Measurements from ENCODE around the gene TYROBP.
"Not testable (repeated sequence)": the region's sequence is repeated elsewhere in the genome, so short reads cannot be mapped to it uniquely, and the experiment has no call there.

Gene TYROBP

GRCh38 chr19:35915443-35915842 is 7.3 kb upstream of the TYROBP start:
- no peaks in the 10 kb centered on the region for H3K9me3 Mint-ChIP-seq
- no peaks in the 10 kb centered on the region for H3K36me3 Mint-ChIP-seq (ENCODE audit: low read depth)
- H3K4me3 Mint-ChIP-seq: no peak overlapping the region
- H3K4me1 Mint-ChIP-seq (ENCODE audit: low read depth): peaks cover 51% of the 10 kb centered on the region
- H3K27ac Mint-ChIP-seq: peak overlapping the region; percentile 96
- no peaks in the 10 kb centered on the region for H3K27me3 Mint-ChIP-seq
- intact Hi-C loops (cut with micrococcal nuclease): no loop called here

- Mint-ChIP-seq H3K27ac (peak overlapping the region; percentile 96), H3K36me3 (ENCODE audit: low read depth) (peaks cover 5% of the 10 kb centered on the region), H3K4me3 (peak overlapping the region; percentile 57), H3K9me3 (no peaks in the 10 kb centered on the region), H3K27me3 (no peaks in the 10 kb centered on the region), H3K4me1 (ENCODE audit: low read depth) (peaks cover 62% of the 10 kb centered on the region)
- intact Hi-C loops (cut with micrococcal nuclease): no loop called here
Measured at GRCh38 chr19:35913589-35913988, 5.5 kb upstream of the TYROBP start.

GRCh38 chr19:35911790-35912189 is 3.7 kb upstream of the TYROBP start:
- Mint-ChIP-seq H3K4me3 (peak overlapping the region; percentile 20), H3K4me1 (ENCODE audit: low read depth) (peaks cover 70% of the 10 kb centered on the region), H3K27ac (peak overlapping the region; percentile 96), H3K36me3 (ENCODE audit: low read depth) (peaks cover 22% of the 10 kb centered on the region), H3K27me3 (no peaks in the 10 kb centered on the region), H3K9me3 (no peaks in the 10 kb centered on the region)
- intact Hi-C loops (cut with micrococcal nuclease): no loop called here

DNA sequence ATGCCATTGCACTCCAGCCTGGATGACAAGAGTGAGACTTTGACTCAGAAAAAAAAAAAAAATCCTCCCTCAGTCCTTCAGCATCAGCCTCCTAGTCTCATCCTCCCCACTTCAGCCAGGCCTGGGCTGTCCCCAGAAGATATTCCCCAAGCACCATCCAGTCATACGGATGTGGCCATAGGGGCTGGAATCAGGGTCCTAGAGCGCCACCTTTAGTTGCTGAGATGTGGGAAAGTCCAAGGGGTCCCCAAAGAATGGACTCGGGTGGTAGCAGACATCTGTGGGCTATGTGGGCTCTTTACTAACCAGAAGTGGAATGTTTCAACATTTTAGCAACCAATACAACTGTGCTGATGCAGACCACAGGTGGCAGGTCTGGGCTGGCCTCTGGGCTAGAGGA is 3.1 kb upstream of the TYROBP start:
- Mint-ChIP-seq H3K36me3 (ENCODE audit: low read depth) (peaks cover 28% of the 10 kb centered on the region), H3K27me3 (no peaks in the 10 kb centered on the region), H3K27ac (peak overlapping the region; percentile 96), H3K4me1 (ENCODE audit: low read depth) (peaks cover 74% of the 10 kb centered on the region), H3K4me3 (no peak overlapping the region), H3K9me3 (no peaks in the 10 kb centered on the region)
- intact Hi-C loops (cut with micrococcal nuclease): no loop called here

GRCh38 chr19:35910355-35910754 is 2.3 kb upstream of the TYROBP start:
- H3K4me3 Mint-ChIP-seq; H3K27me3 Mint-ChIP-seq; H3K9me3 Mint-ChIP-seq; intact Hi-C loops (cut with micrococcal nuclease): not testable (repeated sequence)
- Mint-ChIP-seq H3K27ac (peak overlapping the region; percentile 96), H3K36me3 (ENCODE audit: low read depth) (peaks cover 35% of the 10 kb centered on the region), H3K4me1 (ENCODE audit: low read depth) (peaks cover 70% of the 10 kb centered on the region)

DNA sequence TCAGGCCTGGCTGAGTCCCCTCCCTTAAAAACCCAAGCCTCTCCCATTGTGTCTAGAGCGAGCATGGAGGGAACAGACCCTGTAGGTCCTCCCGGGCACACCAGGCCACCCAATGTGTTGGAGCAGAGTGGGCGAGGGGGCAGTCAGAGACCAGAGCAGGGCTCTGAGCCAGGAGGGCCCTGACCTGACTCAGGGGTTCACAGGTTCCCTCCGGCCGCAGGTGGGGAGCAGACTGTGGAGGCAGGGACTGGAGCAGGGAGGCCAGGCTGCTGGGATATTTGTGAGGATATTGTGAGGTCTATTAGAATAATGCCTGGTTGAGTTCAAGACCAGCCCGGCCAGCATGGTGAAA is 1.6 kb upstream of the TYROBP start:
- Mint-ChIP-seq H3K27ac (peak overlapping the region; percentile 96), H3K9me3 (no peaks in the 10 kb centered on the region), H3K36me3 (ENCODE audit: low read depth) (peaks cover 42% of the 10 kb centered on the region), H3K4me1 (ENCODE audit: low read depth) (peaks cover 70% of the 10 kb centered on the region), H3K4me3 (peak overlapping the region; percentile 98), H3K27me3 (no peaks in the 10 kb centered on the region)
- intact Hi-C loops (cut with micrococcal nuclease): loop anchor here (2.0 to 10.0 kb wide), 2 partner anchors 21 to 165 kb away; partner anchors contain the start of genes IGFLR1, LIN37, PSENEN and U2AF1L4

GRCh38 chr19:35908973-35909683 is 1.0 kb upstream of the TYROBP start:
- intact Hi-C loops (cut with micrococcal nuclease): loop anchor here (2.0 to 10.0 kb wide), 2 partner anchors 22 to 164 kb away; partner anchors contain the start of genes IGFLR1, LIN37, PSENEN and U2AF1L4
- Mint-ChIP-seq H3K4me3 (peak overlapping the region; percentile 98), H3K9me3 (no peaks in the 10 kb centered on the region), H3K27me3 (no peaks in the 10 kb centered on the region), H3K4me1 (ENCODE audit: low read depth) (peaks cover 73% of the 10 kb centered on the region), H3K27ac (peak overlapping the region; percentile 96), H3K36me3 (ENCODE audit: low read depth) (peaks cover 48% of the 10 kb centered on the region)

- peak overlapping the region; percentile 98 for H3K4me3 Mint-ChIP-seq
- peak overlapping the region; percentile 96 for H3K27ac Mint-ChIP-seq
- intact Hi-C loops (cut with micrococcal nuclease): loop anchor here (10.0 kb wide), 1 partner anchor 163 kb away; the partner anchor contains the start of genes IGFLR1, LIN37, PSENEN and U2AF1L4
- H3K4me1 Mint-ChIP-seq (ENCODE audit: low read depth): peaks cover 80% of the 10 kb centered on the region
- peaks cover 60% of the 10 kb centered on the region for H3K36me3 Mint-ChIP-seq (ENCODE audit: low read depth)
- no peaks in the 10 kb centered on the region for H3K9me3 Mint-ChIP-seq
- H3K27me3 Mint-ChIP-seq: no peaks in the 10 kb centered on the region
Measured at GRCh38 chr19:35907377-35907745, 734 bp downstream of the TYROBP start.

DNA sequence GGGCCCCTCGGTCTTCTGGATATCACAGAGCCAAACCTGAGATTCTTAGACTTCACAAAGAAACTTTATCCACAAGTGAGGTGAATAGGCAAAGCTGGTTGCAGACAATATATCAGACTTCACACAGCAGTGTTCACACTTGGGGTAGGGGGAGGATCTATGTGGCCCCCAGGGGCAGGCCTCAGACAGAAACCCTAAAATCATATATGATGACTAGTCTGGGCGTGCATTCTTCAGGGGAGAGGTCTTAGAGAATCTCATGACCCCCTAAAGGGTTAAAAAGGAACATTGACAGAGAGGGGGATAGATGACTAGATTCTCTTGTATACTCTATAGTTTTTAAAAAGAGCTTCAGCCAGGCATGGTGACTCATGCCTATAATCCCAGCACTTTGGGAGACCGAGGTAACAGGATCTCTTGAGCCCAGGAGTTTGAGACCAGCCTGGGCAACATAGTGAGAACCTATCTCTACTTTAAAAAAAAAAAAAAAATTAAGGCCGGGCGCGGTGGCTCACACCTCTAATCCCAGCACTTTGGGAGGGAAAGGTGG is 2.8 kb downstream of the TYROBP start:
- intact Hi-C loops (cut with micrococcal nuclease): loop anchor here (10.0 kb wide), 1 partner anchor 160 kb away; the partner anchor contains the start of genes IGFLR1, LIN37, PSENEN and U2AF1L4
- H3K9me3 Mint-ChIP-seq: no peaks in the 10 kb centered on the region
- H3K27me3 Mint-ChIP-seq: no peaks in the 10 kb centered on the region
- H3K27ac Mint-ChIP-seq: peak overlapping the region; percentile 96
- peaks cover 66% of the 10 kb centered on the region for H3K36me3 Mint-ChIP-seq (ENCODE audit: low read depth)
- peaks cover 77% of the 10 kb centered on the region for H3K4me1 Mint-ChIP-seq (ENCODE audit: low read depth)
- H3K4me3 Mint-ChIP-seq: peak overlapping the region; percentile 98

DNA sequence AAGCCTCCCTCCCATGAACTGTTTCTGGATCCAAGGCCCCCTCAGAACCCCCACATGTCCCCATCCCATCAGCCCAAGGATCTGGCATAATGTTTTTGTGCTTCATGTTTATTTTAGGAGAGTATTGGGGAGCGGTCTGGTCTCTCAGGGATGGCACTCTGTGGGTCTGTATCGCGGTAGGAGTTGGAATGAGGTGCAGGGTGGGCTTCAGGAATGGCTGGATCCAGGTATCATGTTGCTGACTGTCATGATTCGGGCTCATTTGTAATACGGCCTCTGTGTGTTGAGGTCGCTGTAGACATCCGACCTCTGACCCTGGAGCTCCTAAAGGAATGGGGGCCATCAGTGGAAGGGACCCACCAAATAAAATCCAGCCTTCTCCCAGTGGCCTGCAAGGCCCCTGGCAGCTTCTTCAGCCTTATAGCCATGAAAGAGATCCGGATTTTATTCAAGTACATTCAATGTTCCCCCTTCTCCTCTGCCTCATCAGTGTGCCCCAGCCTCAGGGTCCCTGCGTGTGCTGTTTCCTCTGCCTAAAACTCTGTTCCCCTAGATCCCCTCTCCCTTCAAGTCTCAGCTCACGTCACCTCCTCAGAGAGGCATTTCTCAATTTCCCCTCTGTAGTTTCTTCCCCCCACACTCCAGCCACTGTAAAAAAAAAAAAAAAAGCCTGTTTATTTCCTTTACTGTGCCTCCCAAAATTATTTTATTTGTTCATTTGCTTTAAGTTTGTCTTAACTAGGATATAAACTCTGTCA is 3.6 kb downstream of the TYROBP start:
- intact Hi-C loops (cut with micrococcal nuclease): loop anchor here (10.0 kb wide), 1 partner anchor 160 kb away; the partner anchor contains the start of genes IGFLR1, LIN37, PSENEN and U2AF1L4

GRCh38 chr19:35903550-35904179 is 4.4 kb downstream of the TYROBP start:
- Mint-ChIP-seq H3K9me3 (no peaks in the 10 kb centered on the region), H3K4me3 (peak overlapping the region; percentile 98), H3K36me3 (ENCODE audit: low read depth) (peaks cover 73% of the 10 kb centered on the region), H3K27ac (peak overlapping the region; percentile 96), H3K27me3 (no peaks in the 10 kb centered on the region), H3K4me1 (ENCODE audit: low read depth) (peaks cover 64% of the 10 kb centered on the region)
- intact Hi-C loops (cut with micrococcal nuclease): loop anchor here (10.0 kb wide), 1 partner anchor 159 kb away; the partner anchor contains the start of genes IGFLR1, LIN37, PSENEN and U2AF1L4

More for the DNA sequence above, 3.6 kb downstream of the TYROBP start:
- Mint-ChIP-seq H3K27me3 (no peaks in the 10 kb centered on the region), H3K36me3 (ENCODE audit: low read depth) (peaks cover 72% of the 10 kb centered on the region), H3K4me1 (ENCODE audit: low read depth) (peaks cover 69% of the 10 kb centered on the region), H3K9me3 (no peaks in the 10 kb centered on the region), H3K4me3 (peak overlapping the region; percentile 98), H3K27ac (peak overlapping the region; percentile 96)

- Mint-ChIP-seq H3K4me3 (peak overlapping the region; percentile 98), H3K27ac (peak overlapping the region; percentile 96), H3K36me3 (ENCODE audit: low read depth) (peaks cover 75% of the 10 kb centered on the region), H3K4me1 (ENCODE audit: low read depth) (peaks cover 71% of the 10 kb centered on the region), H3K9me3 (no peaks in the 10 kb centered on the region), H3K27me3 (no peaks in the 10 kb centered on the region)
- intact Hi-C loops (cut with micrococcal nuclease): loop anchor here (10.0 kb wide), 1 partner anchor 158 kb away; the partner anchor contains the start of genes IGFLR1, LIN37, PSENEN and U2AF1L4
Measured at GRCh38 chr19:35902870-35903475, 5.1 kb downstream of the TYROBP start.

Data from dendritic cell treated with granulocyte-macrophage colony-stimulating factor and Interleukin-4, amounts not matched to agents 40 ng/mL and 50 ng/mL, for 4 days (primary cell).